ENCODE results near the gene POLA1. TPM values are rescaled to one million over a fixed set of nuclear protein-coding genes. Genes with fewer than 3 reads are reported as not detected.

The POLA1 gene
- total and polyA plus RNA-seq, 12 donors: 2.2 to 11.0 (median 5.9) TPM

GRCh38 chrX:24768556-24768955 is 74.8 kb downstream of the POLA1 start:
- DNase-seq: no peak
- H3K4me3 ChIP-seq: no peak overlapping the region
- 85 to 94% (median 90%) methylated on average over 5 of the region's 5 CpGs for WGBS, 4 donors
- no peaks in the 10 kb centered on the region for H3K36me3 ChIP-seq (replicated peaks in 1 of 2)
- H3K27ac ChIP-seq: no peak overlapping the region
- no peaks in the 10 kb centered on the region for H3K4me1 ChIP-seq (replicated peaks in 1 of 2)
- H3K27me3 ChIP-seq: no peaks in the 10 kb centered on the region
- no peak for TF ChIP-seq POLR2A (IDR thresholded peaks at IDR 0.05)
- no peak for TF ChIP-seq CTCF (IDR thresholded peaks at IDR 0.05)
- intact Hi-C loops (cut with DNase I): no loop called here
- H3K9me3 ChIP-seq (replicated peaks in 1 of 3): no peaks in the 10 kb centered on the region

GRCh38 chrX:24774650-24775049 is 80.9 kb downstream of the POLA1 start:
- Histone ChIP-seq H3K36me3 (replicated peaks in 1 of 2) (no peaks in the 10 kb centered on the region), H3K27me3 (no peaks in the 10 kb centered on the region), H3K9me3 (replicated peaks in 1 of 3) (no peaks in the 10 kb centered on the region), H3K4me1 (replicated peaks in 1 of 2) (no peaks in the 10 kb centered on the region), H3K4me3 (no peak overlapping the region), H3K27ac (no peak overlapping the region)
- intact Hi-C loops (cut with DNase I): no loop called here
- 48 to 67% (median 58%) methylated on average over 2 of the region's 2 CpGs for WGBS, 4 donors
- TF ChIP-seq POLR2A (IDR thresholded peaks at IDR 0.05) (no peak), CTCF (IDR thresholded peaks at IDR 0.05) (no peak)
- no peak for DNase-seq

GRCh38 chrX:24775891-24776290 is 82.2 kb downstream of the POLA1 start:
- Histone ChIP-seq H3K9me3 (replicated peaks in 1 of 3) (no peaks in the 10 kb centered on the region), H3K27ac (no peak overlapping the region), H3K4me1 (replicated peaks in 1 of 2) (no peaks in the 10 kb centered on the region), H3K36me3 (replicated peaks in 1 of 2) (no peaks in the 10 kb centered on the region), H3K27me3 (no peaks in the 10 kb centered on the region), H3K4me3 (no peak overlapping the region)
- intact Hi-C loops (cut with DNase I): no loop called here
- no peak for DNase-seq
- TF ChIP-seq POLR2A (IDR thresholded peaks at IDR 0.05): no peak
- TF ChIP-seq CTCF (IDR thresholded peaks at IDR 0.05): no peak
- WGBS, 4 donors: 80 to 100% (median 91%) methylated on average over 1 to 2 of the region's 2 CpGs

GRCh38 chrX:24777660-24778059 is 83.9 kb downstream of the POLA1 start:
- Histone ChIP-seq H3K4me3 (no peak overlapping the region), H3K36me3 (replicated peaks in 1 of 2) (no peaks in the 10 kb centered on the region), H3K27me3 (no peaks in the 10 kb centered on the region), H3K4me1 (replicated peaks in 1 of 2) (no peaks in the 10 kb centered on the region), H3K9me3 (replicated peaks in 1 of 3) (no peaks in the 10 kb centered on the region), H3K27ac (no peak overlapping the region)
- no peak for DNase-seq
- WGBS, 4 donors: 81 to 95% (median 87%) methylated on average over 1 of the region's 1 CpG
- intact Hi-C loops (cut with DNase I): no loop called here
- no peak for TF ChIP-seq CTCF (IDR thresholded peaks at IDR 0.05)
- TF ChIP-seq POLR2A (IDR thresholded peaks at IDR 0.05): no peak

All from adrenal gland (tissue), 12 donors.